Upper lobe of left lung (tissue), 6 donors: ENCODE results near the gene CDYL. TPM values are rescaled to one million over a fixed set of nuclear protein-coding genes. Genes with fewer than 3 reads are reported as not detected.
A peak's percentile ranks its signal among the peaks of the same experiment; 100 is the strongest.

Source experiments
- ATAC-seq, 2 donors: fragments of 200-7000 bp; cut with Tn5 transposase; one replicate each; pipeline ENCODE4 v1.9.1; 2022; ENCODE audit warnings: mild to moderate bottlenecking in 2 of 2, moderate library complexity in 2 of 2; ENCODE audit not compliant: low FRiP score in 2 of 2
- DNase-seq, 2 donors: peaks; one replicate each; pipeline ENCODE4 v3.0.0-alpha.2; 2019 to 2020
- H3K27ac ChIP-seq, 4 donors: fragments of 200-600 bp; sonication (generic); one replicate each; pipeline ENCODE4 v1.5.1; 2016 to 2019
- H3K27me3 ChIP-seq, 4 donors: fragments of 200-600 bp; sonication (generic); one replicate each; pipeline ENCODE4 v1.5.1; 2017 to 2019
- H3K36me3 ChIP-seq, 4 donors: fragments of 200-600 bp; sonication (generic); one replicate each; pipeline ENCODE4 v1.5.1; 2016 to 2019
- H3K4me1 ChIP-seq, 4 donors: fragments of 200-600 bp; sonication (generic); one replicate each; pipeline ENCODE4 v1.5.1; 2018 to 2019
- H3K4me3 ChIP-seq, 4 donors: fragments of 200-600 bp; sonication (generic); one replicate each; pipeline ENCODE4 v1.5.1; 2017 to 2019; ENCODE audit warnings: mild to moderate bottlenecking in 2 of 4, moderate library complexity in 1 of 4
- H3K9me3 ChIP-seq, 4 donors: fragments of 200-600 bp; sonication (generic); one replicate each; pipeline ENCODE4 v1.5.1; 2018 to 2019
- EP300 ChIP-seq, 4 donors: sonication (generic); formaldehyde crosslinking; IDR thresholded peaks; one replicate each; pipeline ENCODE4 v1.5.1; 2017; ENCODE audit warnings: antibody characterized with exemption in 4 of 4, control low read depth in 2 of 4
- POLR2A ChIP-seq, 4 donors: fragments of 450-650 bp; IDR thresholded peaks; one replicate each; pipeline ENCODE4 v1.5.1; 2016 to 2017; ENCODE audit warnings: antibody characterized with exemption in 4 of 4, mild to moderate bottlenecking in 2 of 4
- POLR2AphosphoS5 ChIP-seq, 2 donors: sonication (generic); formaldehyde crosslinking; IDR thresholded peaks; one replicate each; pipeline ENCODE4 v1.5.1; 2017; ENCODE audit warnings: antibody characterized with exemption in 2 of 2
- WGBS, 2 donors: methylation state at CpG; one replicate each; pipeline ENCODE4 v1.1.5; 2017 to 2018; 5-methylcytosine and 5-hydroxymethylcytosine counted together
- total RNA-seq, 6 donors: library from RNA; depleted of rRNA in 4 of 6; stranded (reverse); fragments of >200 nt in 4 of 6; gene quantifications; one replicate each; pipeline versions ENCODE4 v1.1.0 to v1.2.1, GENCODE V29; 2016 to 2021
- TF ChIP-seq, protein P1 (sequence below), 6 experiments: fragments of 450-650 bp in 4 of 6; fragments of 200-600 bp in 2 of 6; sonication (generic) in 2 of 6; IDR thresholded peaks; one replicate each; pipeline ENCODE4 v1.5.1; 2016 to 2019; ENCODE audit warnings: antibody characterized with exemption in 6 of 6
- donor health status: DM: no; HTN: no; CAD: no; lungs with moderate emphysema.
- donor health status: DM: no; HTN: yes; CAD: no; lungs with severe emphysema.

Gene CDYL
- total RNA-seq, 6 donors from 2014 or later, result 17.6 to 48.9 (median 32.9) TPM

GRCh38 chr6:4890191-4890590 is 114.0 kb downstream of the CDYL start:
- ATAC-seq (no peak), DNase-seq (no peak)
- Histone ChIP-seq H3K4me1 (no peaks in the 10 kb centered on the region), H3K27me3 (no peaks in the 10 kb centered on the region), H3K36me3 (peaks cover 8 to 30% (median 17%) of the 10 kb centered on the region in 4 donors), H3K4me3 (no peak overlapping the region), H3K27ac (no peak overlapping the region), H3K9me3 (no peaks in the 10 kb centered on the region)
- WGBS, 2 donors, result 88 to 90% methylated on average over 9 of the region's 9 CpGs
- no peak for TF ChIP-seq POLR2A (IDR thresholded peaks at IDR 0.05)
- TF ChIP-seq, protein P1, sequence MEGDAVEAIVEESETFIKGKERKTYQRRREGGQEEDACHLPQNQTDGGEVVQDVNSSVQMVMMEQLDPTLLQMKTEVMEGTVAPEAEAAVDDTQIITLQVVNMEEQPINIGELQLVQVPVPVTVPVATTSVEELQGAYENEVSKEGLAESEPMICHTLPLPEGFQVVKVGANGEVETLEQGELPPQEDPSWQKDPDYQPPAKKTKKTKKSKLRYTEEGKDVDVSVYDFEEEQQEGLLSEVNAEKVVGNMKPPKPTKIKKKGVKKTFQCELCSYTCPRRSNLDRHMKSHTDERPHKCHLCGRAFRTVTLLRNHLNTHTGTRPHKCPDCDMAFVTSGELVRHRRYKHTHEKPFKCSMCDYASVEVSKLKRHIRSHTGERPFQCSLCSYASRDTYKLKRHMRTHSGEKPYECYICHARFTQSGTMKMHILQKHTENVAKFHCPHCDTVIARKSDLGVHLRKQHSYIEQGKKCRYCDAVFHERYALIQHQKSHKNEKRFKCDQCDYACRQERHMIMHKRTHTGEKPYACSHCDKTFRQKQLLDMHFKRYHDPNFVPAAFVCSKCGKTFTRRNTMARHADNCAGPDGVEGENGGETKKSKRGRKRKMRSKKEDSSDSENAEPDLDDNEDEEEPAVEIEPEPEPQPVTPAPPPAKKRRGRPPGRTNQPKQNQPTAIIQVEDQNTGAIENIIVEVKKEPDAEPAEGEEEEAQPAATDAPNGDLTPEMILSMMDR (IDR thresholded peaks at IDR 0.05), result no peak
- TF ChIP-seq POLR2AphosphoS5 (IDR thresholded peaks at IDR 0.05), result no peak
- no peak for TF ChIP-seq EP300 (IDR thresholded peaks at IDR 0.05)

- Histone ChIP-seq H3K27me3 (no peaks in the 10 kb centered on the region), H3K36me3 (peaks cover 8 to 30% (median 17%) of the 10 kb centered on the region in 4 donors), H3K27ac (no peak overlapping the region), H3K4me1 (no peaks in the 10 kb centered on the region), H3K4me3 (no peak overlapping the region), H3K9me3 (no peaks in the 10 kb centered on the region)
- WGBS, 2 donors, result 93 to 97% methylated on average over 11 of the region's 11 CpGs
- TF ChIP-seq POLR2AphosphoS5 (IDR thresholded peaks at IDR 0.05) (no peak), EP300 (IDR thresholded peaks at IDR 0.05) (no peak), POLR2A (IDR thresholded peaks at IDR 0.05) (no peak)
- TF ChIP-seq, protein P1 (IDR thresholded peaks at IDR 0.05), result no peak
- no peak for DNase-seq
- ATAC-seq, result no peak
Measured at GRCh38 chr6:4890627-4891026, 114.4 kb downstream of the CDYL start.

GRCh38 chr6:4891141-4891540 is 114.9 kb downstream of the CDYL start:
- Histone ChIP-seq H3K27ac (no peak overlapping the region), H3K4me3 (no peak overlapping the region), H3K36me3 (peaks cover 8 to 33% (median 17%) of the 10 kb centered on the region in 4 donors), H3K27me3 (no peaks in the 10 kb centered on the region), H3K4me1 (no peaks in the 10 kb centered on the region), H3K9me3 (no peaks in the 10 kb centered on the region)
- ATAC-seq (no peak), DNase-seq (peak in 1 of 2 donors; percentile 16)
- TF ChIP-seq, protein P1 (IDR thresholded peaks at IDR 0.05), result no peak
- TF ChIP-seq POLR2A (IDR thresholded peaks at IDR 0.05) (no peak), EP300 (IDR thresholded peaks at IDR 0.05) (no peak), POLR2AphosphoS5 (IDR thresholded peaks at IDR 0.05) (no peak)
- WGBS, 2 donors, result 92 to 94% methylated on average over 6 of the region's 6 CpGs

DNA sequence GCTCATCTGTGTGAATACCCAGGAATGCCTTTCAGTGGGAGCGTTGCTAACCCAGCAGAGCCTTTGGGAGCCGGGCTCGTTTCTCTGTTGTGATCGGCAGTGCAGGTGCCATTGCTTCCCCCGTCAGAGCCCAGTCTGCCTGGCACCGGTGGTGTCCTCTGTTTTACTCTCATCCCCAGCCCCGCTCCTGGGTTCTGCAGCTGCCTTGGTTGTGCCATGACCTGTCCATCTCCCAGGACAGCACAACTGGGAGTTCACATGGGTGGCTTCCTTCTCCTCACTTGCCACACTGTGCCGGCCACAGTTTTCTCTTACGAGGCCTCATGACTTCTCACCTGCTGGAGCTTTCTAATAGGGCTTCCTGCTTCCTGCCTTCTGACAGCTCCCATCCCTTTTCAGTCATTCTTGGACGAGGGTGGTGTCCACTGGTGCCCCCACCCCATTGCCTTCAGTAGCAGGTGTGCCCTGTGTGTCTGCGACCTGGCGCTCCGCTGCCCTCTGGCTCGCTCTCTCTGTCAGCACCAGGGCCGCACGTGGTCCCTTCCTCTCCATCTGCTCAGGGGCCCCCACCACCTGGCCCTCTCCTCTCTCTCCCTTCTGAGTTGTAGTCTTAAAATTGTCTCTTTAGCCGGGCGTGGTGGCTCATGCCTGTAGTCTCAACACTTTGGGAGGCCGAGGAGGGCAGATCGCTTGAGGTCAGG is 116.7 kb downstream of the CDYL start:
- 94 to 96% methylated on average over 20 of the region's 20 CpGs for WGBS, 2 donors
- Histone ChIP-seq H3K27ac (no peak overlapping the region), H3K4me3 (no peak overlapping the region), H3K9me3 (no peaks in the 10 kb centered on the region), H3K36me3 (peaks cover 8 to 36% (median 18%) of the 10 kb centered on the region in 4 donors), H3K27me3 (no peaks in the 10 kb centered on the region), H3K4me1 (no peaks in the 10 kb centered on the region)
- ATAC-seq, result no peak
- DNase-seq, result peak in 1 of 2 donors; percentile 59
- TF ChIP-seq, protein P1 (IDR thresholded peaks at IDR 0.05), result no peak
- TF ChIP-seq EP300 (IDR thresholded peaks at IDR 0.05) (no peak), POLR2AphosphoS5 (IDR thresholded peaks at IDR 0.05) (no peak), POLR2A (IDR thresholded peaks at IDR 0.05) (no peak)

DNA sequence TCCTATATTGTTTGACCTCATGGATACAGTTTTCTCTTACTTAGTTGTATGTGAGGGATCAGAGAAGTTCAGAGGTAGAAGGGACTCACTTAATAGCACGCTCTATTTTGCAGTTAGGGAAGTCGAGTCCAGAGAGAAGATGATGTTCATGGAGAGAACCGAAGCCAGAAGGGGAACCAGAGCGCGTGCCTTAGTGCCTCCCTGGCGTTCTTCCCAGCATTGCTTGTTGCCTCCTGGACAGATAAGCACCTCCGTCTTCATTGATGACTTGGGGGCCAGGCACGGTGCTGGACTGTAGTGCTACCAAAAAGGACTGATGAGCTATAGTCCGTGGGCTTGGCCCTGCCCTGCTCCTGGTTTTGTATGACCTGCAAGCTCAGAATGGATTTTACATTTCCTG is 117.8 kb downstream of the CDYL start:
- no peaks in the 10 kb centered on the region for H3K27me3 ChIP-seq
- ATAC-seq, result no peak
- 91 to 92% methylated on average over 9 of the region's 9 CpGs for WGBS, 2 donors
- no peak overlapping the region for H3K27ac ChIP-seq
- H3K36me3 ChIP-seq, result peaks cover 8 to 36% (median 24%) of the 10 kb centered on the region in 4 donors
- no peaks in the 10 kb centered on the region for H3K4me1 ChIP-seq
- no peak overlapping the region for H3K4me3 ChIP-seq
- no peak for DNase-seq
- TF ChIP-seq, protein P1 (IDR thresholded peaks at IDR 0.05), result no peak
- TF ChIP-seq EP300 (IDR thresholded peaks at IDR 0.05) (no peak), POLR2A (IDR thresholded peaks at IDR 0.05) (no peak), POLR2AphosphoS5 (IDR thresholded peaks at IDR 0.05) (no peak)
- no peaks in the 10 kb centered on the region for H3K9me3 ChIP-seq
